Transverse colon (tissue), 4 donors: Measurements from ENCODE around the gene YTHDC1.

ENCODE experiments used
- POLR2A ChIP-seq: fragments of 450-650 bp; IDR thresholded peaks from one replicate; pipeline ENCODE4 v1.6.1; 2016; ENCODE audit warnings: antibody characterized with exemption, mild to moderate bottlenecking, moderate library complexity
- POLR2AphosphoS5 ChIP-seq, 3 donors: sonication (generic); formaldehyde crosslinking; IDR thresholded peaks; one replicate each; pipeline ENCODE4 v1.6.1; 2016; ENCODE audit warnings: antibody characterized with exemption in 3 of 3
- TF ChIP-seq, protein P1 (sequence below), 5 experiments: fragments of 200-600 bp in 3 of 5; fragments of 450-650 bp in 2 of 5; sonication (generic) in 3 of 5; IDR thresholded peaks; 1 replicate in 2 of 5; 2 replicates in 3 of 5; pipeline ENCODE4 v1.5.1; 2016 to 2017; ENCODE audit warnings: antibody characterized with exemption in 5 of 5, inconsistent platforms in 3 of 5, mild to moderate bottlenecking in 2 of 5, moderate library complexity in 1 of 5

DNA sequence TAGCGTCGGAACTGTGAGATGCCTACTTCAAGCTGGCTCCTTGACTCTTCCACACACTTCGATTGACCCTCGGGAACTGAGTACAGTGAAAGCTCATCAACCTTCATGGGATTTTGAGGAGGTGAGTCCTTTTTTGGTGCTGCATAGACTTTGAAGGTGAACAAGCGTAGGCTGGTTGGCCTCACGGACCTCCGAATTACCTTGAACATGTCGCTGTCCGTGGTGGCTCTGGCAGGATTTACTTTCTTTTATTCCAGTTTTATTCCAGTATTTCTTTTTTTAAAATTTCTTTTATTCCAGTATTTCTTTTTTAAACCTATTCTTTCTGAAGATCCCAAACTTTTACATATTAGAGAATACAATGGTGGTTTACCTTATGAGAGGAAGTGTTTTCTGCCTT, 45.2 kb downstream of the YTHDC1 start:
- TF ChIP-seq POLR2A (no peak), POLR2AphosphoS5 (IDR thresholded peaks at IDR 0.05) (no peak)
- TF ChIP-seq, protein P1, sequence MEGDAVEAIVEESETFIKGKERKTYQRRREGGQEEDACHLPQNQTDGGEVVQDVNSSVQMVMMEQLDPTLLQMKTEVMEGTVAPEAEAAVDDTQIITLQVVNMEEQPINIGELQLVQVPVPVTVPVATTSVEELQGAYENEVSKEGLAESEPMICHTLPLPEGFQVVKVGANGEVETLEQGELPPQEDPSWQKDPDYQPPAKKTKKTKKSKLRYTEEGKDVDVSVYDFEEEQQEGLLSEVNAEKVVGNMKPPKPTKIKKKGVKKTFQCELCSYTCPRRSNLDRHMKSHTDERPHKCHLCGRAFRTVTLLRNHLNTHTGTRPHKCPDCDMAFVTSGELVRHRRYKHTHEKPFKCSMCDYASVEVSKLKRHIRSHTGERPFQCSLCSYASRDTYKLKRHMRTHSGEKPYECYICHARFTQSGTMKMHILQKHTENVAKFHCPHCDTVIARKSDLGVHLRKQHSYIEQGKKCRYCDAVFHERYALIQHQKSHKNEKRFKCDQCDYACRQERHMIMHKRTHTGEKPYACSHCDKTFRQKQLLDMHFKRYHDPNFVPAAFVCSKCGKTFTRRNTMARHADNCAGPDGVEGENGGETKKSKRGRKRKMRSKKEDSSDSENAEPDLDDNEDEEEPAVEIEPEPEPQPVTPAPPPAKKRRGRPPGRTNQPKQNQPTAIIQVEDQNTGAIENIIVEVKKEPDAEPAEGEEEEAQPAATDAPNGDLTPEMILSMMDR (IDR thresholded peaks at IDR 0.05): no peak
